ENCODE results near the gene PODXL.

DNA sequence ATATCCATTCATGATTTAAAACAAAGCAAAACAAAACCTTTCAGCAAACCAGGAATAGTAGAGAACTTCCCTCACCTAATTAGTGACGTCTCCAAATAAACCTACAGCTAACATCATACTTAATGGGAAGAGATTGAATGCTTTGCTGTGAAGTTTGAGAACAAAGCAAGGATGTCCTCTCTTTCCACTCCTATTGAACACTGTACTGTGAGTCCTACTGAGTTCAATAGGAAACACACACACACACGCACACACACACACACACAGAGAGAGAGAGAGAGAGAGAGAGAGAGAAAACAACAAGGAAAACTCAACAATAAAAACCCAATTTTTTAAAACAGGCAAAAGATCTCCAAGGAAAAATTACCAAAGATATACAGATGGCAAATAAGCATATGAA lies 32.3 kb downstream of the PODXL start:
- TF ChIP-seq, protein P1, sequence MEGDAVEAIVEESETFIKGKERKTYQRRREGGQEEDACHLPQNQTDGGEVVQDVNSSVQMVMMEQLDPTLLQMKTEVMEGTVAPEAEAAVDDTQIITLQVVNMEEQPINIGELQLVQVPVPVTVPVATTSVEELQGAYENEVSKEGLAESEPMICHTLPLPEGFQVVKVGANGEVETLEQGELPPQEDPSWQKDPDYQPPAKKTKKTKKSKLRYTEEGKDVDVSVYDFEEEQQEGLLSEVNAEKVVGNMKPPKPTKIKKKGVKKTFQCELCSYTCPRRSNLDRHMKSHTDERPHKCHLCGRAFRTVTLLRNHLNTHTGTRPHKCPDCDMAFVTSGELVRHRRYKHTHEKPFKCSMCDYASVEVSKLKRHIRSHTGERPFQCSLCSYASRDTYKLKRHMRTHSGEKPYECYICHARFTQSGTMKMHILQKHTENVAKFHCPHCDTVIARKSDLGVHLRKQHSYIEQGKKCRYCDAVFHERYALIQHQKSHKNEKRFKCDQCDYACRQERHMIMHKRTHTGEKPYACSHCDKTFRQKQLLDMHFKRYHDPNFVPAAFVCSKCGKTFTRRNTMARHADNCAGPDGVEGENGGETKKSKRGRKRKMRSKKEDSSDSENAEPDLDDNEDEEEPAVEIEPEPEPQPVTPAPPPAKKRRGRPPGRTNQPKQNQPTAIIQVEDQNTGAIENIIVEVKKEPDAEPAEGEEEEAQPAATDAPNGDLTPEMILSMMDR (IDR thresholded peaks at IDR 0.05), result no peak
- TF ChIP-seq POLR2A (IDR thresholded peaks at IDR 0.05) (no peak), POLR2AphosphoS5 (IDR thresholded peaks at IDR 0.05) (no peak)
